HEK293T (cell line): Measurements from ENCODE around the gene OSBPL8.

ENCODE experiments used
- CTCF ChIA-PET: fragments of 350-600 bp; formaldehyde crosslinking; extraction: SDS; loops from one replicate; lab custom pipeline; 2021; ENCODE audit warnings: antibody characterized with exemption, inconsistent platforms; lab: Yijun Ruan, JAX
- POLR2A ChIA-PET: fragments of 350-600 bp; formaldehyde crosslinking; extraction: SDS; loops from one replicate; lab custom pipeline; 2020; ENCODE audit warnings: antibody characterized with exemption, inconsistent platforms; lab: Yijun Ruan, JAX
- DNase-seq: peaks from one replicate; pipeline ENCODE4 v3.0.0; 2012; ENCODE audit warnings: mixed read lengths; ENCODE audit errors: extremely low spot score
- ARNT ChIP-seq: fragments of 450-650 bp; IDR thresholded peaks from 2 replicates; pipeline ENCODE4 v1.6.1; 2017; ENCODE audit warnings: mild to moderate bottlenecking
- BHLHE40 ChIP-seq: fragments of 450-650 bp; IDR thresholded peaks from 2 replicates; pipeline ENCODE4 v1.6.1; 2016; ENCODE audit warnings: mild to moderate bottlenecking, moderate library complexity, borderline replicate concordance
- CTBP1 ChIP-seq: fragments of 450-650 bp; IDR thresholded peaks from 2 replicates; pipeline ENCODE4 v1.6.1; 2016; ENCODE audit warnings: borderline replicate concordance
- ELF4 ChIP-seq: fragments of 450-650 bp; IDR thresholded peaks from 2 replicates; pipeline ENCODE4 v1.6.1; 2017; ENCODE audit warnings: antibody characterized with exemption
- FOXA1 ChIP-seq: fragments of 450-650 bp; IDR thresholded peaks from 2 replicates; pipeline ENCODE4 v1.6.1; 2016; ENCODE audit warnings: mild to moderate bottlenecking
- FOXK2 ChIP-seq: fragments of 450-650 bp; IDR thresholded peaks from 2 replicates; pipeline ENCODE4 v1.6.1; 2016; ENCODE audit warnings: mild to moderate bottlenecking
- FOXM1 ChIP-seq: fragments of 450-650 bp; IDR thresholded peaks from 2 replicates; pipeline ENCODE4 v1.6.1; 2017; ENCODE audit warnings: mild to moderate bottlenecking, borderline replicate concordance
- HDGF ChIP-seq: fragments of 450-650 bp; IDR thresholded peaks from 2 replicates; pipeline ENCODE4 v1.6.1; 2017; ENCODE audit warnings: antibody characterized with exemption, borderline replicate concordance
- L3MBTL2 ChIP-seq: fragments of 450-650 bp; conservative IDR thresholded peaks from 2 replicates; pipeline ENCODE4 v1.6.1; 2016; ENCODE audit warnings: mild to moderate bottlenecking
- LEF1 ChIP-seq: fragments of 450-650 bp; IDR thresholded peaks from 2 replicates; pipeline ENCODE4 v1.6.1; 2017; ENCODE audit warnings: mild to moderate bottlenecking, borderline replicate concordance
- NFRKB ChIP-seq: fragments of 450-650 bp; IDR thresholded peaks from 2 replicates; pipeline ENCODE4 v1.6.1; 2016; ENCODE audit warnings: mild to moderate bottlenecking, moderate library complexity
- PKNOX1 ChIP-seq: fragments of 450-650 bp; IDR thresholded peaks from 2 replicates; pipeline ENCODE4 v1.6.1; 2016
- SP1 ChIP-seq: fragments of 450-650 bp; IDR thresholded peaks from 2 replicates; pipeline ENCODE4 v1.6.1; 2017
- SUZ12 ChIP-seq: fragments of 450-650 bp; IDR thresholded peaks from 2 replicates; pipeline ENCODE4 v1.6.1; 2016; ENCODE audit warnings: mild to moderate bottlenecking
- TARDBP ChIP-seq: fragments of 450-650 bp; IDR thresholded peaks from 2 replicates; pipeline ENCODE4 v1.6.1; 2016
- ZNF384 ChIP-seq: fragments of 450-650 bp; IDR thresholded peaks from 2 replicates; pipeline ENCODE4 v1.6.1; 2016

The OSBPL8 gene

DNA sequence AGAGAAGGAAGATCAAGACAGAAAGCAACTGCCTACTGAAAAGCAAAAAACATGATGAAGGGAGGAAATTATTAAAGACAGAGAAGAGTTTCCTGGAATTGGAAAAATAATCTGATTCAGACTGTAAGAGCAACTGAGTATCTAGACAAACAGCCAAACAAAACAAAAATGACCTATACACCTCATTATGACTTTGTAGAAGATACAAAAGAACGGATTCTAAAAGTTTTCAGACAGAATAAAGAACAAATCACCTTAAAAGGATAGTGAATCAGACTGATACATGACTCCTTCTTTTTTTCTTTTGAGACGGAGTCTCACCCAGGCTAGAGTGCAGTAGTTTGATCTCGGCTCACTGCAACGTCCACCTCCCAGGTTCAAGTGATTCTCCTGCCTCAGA, 10.4 kb downstream of the OSBPL8 start:
- no peak for DNase-seq
- CTCF ChIA-PET = no interaction called here
- POLR2A ChIA-PET = no interaction called here
- no peak for TF ChIP-seq FOXM1
- no peak for TF ChIP-seq TARDBP
- no peak for TF ChIP-seq BHLHE40
- no peak for TF ChIP-seq FOXA1
- no peak for TF ChIP-seq LEF1
- TF ChIP-seq NFRKB = no peak
- no peak for TF ChIP-seq ELF4
- no peak for TF ChIP-seq HDGF
- no peak for TF ChIP-seq PKNOX1
- no peak for TF ChIP-seq FOXK2
- no peak for TF ChIP-seq CTBP1
- TF ChIP-seq L3MBTL2 = no peak
- no peak for TF ChIP-seq ZNF384

DNA sequence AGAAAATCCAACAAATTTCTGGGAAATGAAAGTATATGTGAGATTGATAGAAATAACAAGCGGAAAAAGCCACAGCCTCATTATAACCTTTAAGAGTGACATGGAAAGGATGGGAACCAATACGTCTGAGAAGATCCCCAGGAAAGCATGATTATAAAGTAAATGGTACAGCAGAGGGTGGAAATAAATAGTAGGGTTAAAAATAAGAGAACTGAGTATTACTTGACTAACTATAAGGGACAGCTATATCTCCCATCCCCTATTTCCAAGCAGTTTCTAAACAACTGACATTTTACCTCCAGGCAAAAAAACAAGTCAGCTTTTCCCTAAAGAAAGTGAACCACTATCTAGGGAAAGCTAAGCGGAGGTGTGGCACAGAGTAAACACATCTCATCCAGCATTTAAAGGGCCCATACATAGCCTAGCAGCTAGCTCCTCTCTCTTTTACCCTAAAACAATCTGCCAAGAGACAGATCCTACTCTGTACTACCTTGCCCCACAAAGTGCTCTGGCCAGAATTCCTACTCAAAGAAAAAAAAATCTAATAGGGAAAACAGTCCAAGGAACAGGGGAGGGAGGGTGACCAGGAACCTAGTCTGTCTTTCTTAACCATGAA, 11.2 kb downstream of the OSBPL8 start:
- POLR2A ChIA-PET = no interaction called here
- CTCF ChIA-PET = interaction anchor here (1.0 kb wide), 1 partner anchor 17 kb away, joined by 5 read pairs; no protein-coding TSS in a partner anchor
- no peak for TF ChIP-seq L3MBTL2
- TF ChIP-seq TARDBP = no peak
- TF ChIP-seq SP1 = no peak
- TF ChIP-seq SUZ12 = no peak
- no peak for TF ChIP-seq PKNOX1
- no peak for TF ChIP-seq LEF1
- no peak for TF ChIP-seq ELF4
- TF ChIP-seq ZNF384 = no peak
- TF ChIP-seq FOXK2 = no peak
- TF ChIP-seq NFRKB = no peak
- TF ChIP-seq CTBP1 = no peak
- TF ChIP-seq FOXM1 = no peak
- no peak for TF ChIP-seq HDGF
- no peak for TF ChIP-seq FOXA1
- no peak for TF ChIP-seq ARNT
- TF ChIP-seq BHLHE40 = no peak
- DNase-seq = no peak

- ChIA-PET CTCF (no interaction called here), POLR2A (no interaction called here)
- TF ChIP-seq ZNF384 (no peak), ELF4 (no peak), NFRKB (no peak), SP1 (no peak), BHLHE40 (no peak), L3MBTL2 (no peak), CTBP1 (no peak), SUZ12 (no peak), HDGF (no peak)
- no peak for DNase-seq
These were observed 12.0 kb downstream of the OSBPL8 start for GRCh38 chr12:76547526-76547925.

GRCh38 chr12:76546889-76547288, 12.7 kb downstream of the OSBPL8 start:
- POLR2A ChIA-PET = no interaction called here
- CTCF ChIA-PET = no interaction called here
- peak; percentile 26; the same call in 1 of the 2 replicates for TF ChIP-seq PKNOX1
- no peak for TF ChIP-seq SUZ12
- no peak for DNase-seq

- no peak for DNase-seq
- no peak for TF ChIP-seq BHLHE40
- no peak for TF ChIP-seq FOXM1
- no peak for TF ChIP-seq PKNOX1
- TF ChIP-seq FOXA1 = no peak
- TF ChIP-seq LEF1 = no peak
- TF ChIP-seq FOXK2 = no peak
- TF ChIP-seq ZNF384 = no peak
- no peak for TF ChIP-seq NFRKB
- TF ChIP-seq SUZ12 = no peak
- TF ChIP-seq HDGF = no peak
- no peak for TF ChIP-seq ELF4
- TF ChIP-seq SP1 = no peak
- no peak for TF ChIP-seq CTBP1
- POLR2A ChIA-PET = no interaction called here
- CTCF ChIA-PET = no interaction called here
These were observed 14.1 kb downstream of the OSBPL8 start for GRCh38 chr12:76545486-76545885.
